ENCODE data around the gene PTPRF.

The PTPRF gene

GRCh38 chr1:43537423-43538142, 6.9 kb downstream of the PTPRF start:
- no peak overlapping the region for H3K4me3 ChIP-seq (ENCODE audit: low read length)
- no peak for TF ChIP-seq ZNF274 (IDR thresholded peaks at IDR 0.05; ENCODE audit: low read depth, low read length)

GRCh38 chr1:43538143-43538487, 7.4 kb downstream of the PTPRF start:
- no peak overlapping the region for H3K4me3 ChIP-seq (ENCODE audit: low read length)
- TF ChIP-seq ZNF274 (IDR thresholded peaks at IDR 0.05; ENCODE audit: low read depth, low read length): no peak

- TF ChIP-seq ZNF274 (IDR thresholded peaks at IDR 0.05; ENCODE audit: low read depth, low read length): no peak
- no peak overlapping the region for H3K4me3 ChIP-seq (ENCODE audit: low read length)
Measured at GRCh38 chr1:43538969-43539368, 8.3 kb downstream of the PTPRF start.

- no peak for TF ChIP-seq ZNF274 (IDR thresholded peaks at IDR 0.05; ENCODE audit: low read depth, low read length)
- H3K4me3 ChIP-seq (ENCODE audit: low read length): no peak overlapping the region
Measured at GRCh38 chr1:43539726-43540434, 9.2 kb downstream of the PTPRF start.

GRCh38 chr1:43540653-43541071, 10.0 kb downstream of the PTPRF start:
- TF ChIP-seq ZNF274 (IDR thresholded peaks at IDR 0.05; ENCODE audit: low read depth, low read length): no peak
- H3K4me3 ChIP-seq (ENCODE audit: low read length): no peak overlapping the region

- no peak overlapping the region for H3K4me3 ChIP-seq (ENCODE audit: low read length)
- TF ChIP-seq ZNF274 (IDR thresholded peaks at IDR 0.05; ENCODE audit: low read depth, low read length): no peak
Measured at GRCh38 chr1:43541141-43541540, 10.5 kb downstream of the PTPRF start.

GRCh38 chr1:43541721-43542401, 11.2 kb downstream of the PTPRF start:
- no peak for TF ChIP-seq ZNF274 (IDR thresholded peaks at IDR 0.05; ENCODE audit: low read depth, low read length)
- no peak overlapping the region for H3K4me3 ChIP-seq (ENCODE audit: low read length)

- H3K4me3 ChIP-seq (ENCODE audit: low read length): no peak overlapping the region
- TF ChIP-seq ZNF274 (IDR thresholded peaks at IDR 0.05; ENCODE audit: low read depth, low read length): no peak
Measured at GRCh38 chr1:43542527-43543458, 12.1 kb downstream of the PTPRF start.

- no peak for TF ChIP-seq ZNF274 (IDR thresholded peaks at IDR 0.05; ENCODE audit: low read depth, low read length)
- no peak overlapping the region for H3K4me3 ChIP-seq (ENCODE audit: low read length)
Measured at GRCh38 chr1:43543567-43543966, 12.9 kb downstream of the PTPRF start.

GRCh38 chr1:43545339-43545694, 14.6 kb downstream of the PTPRF start:
- no peak overlapping the region for H3K4me3 ChIP-seq (ENCODE audit: low read length)
- no peak for TF ChIP-seq ZNF274 (IDR thresholded peaks at IDR 0.05; ENCODE audit: low read depth, low read length)

- H3K4me3 ChIP-seq (ENCODE audit: low read length): no peak overlapping the region
- no peak for TF ChIP-seq ZNF274 (IDR thresholded peaks at IDR 0.05; ENCODE audit: low read depth, low read length)
Measured at GRCh38 chr1:43545695-43546387, 15.2 kb downstream of the PTPRF start.

- TF ChIP-seq ZNF274 (IDR thresholded peaks at IDR 0.05; ENCODE audit: low read depth, low read length): no peak
- H3K4me3 ChIP-seq (ENCODE audit: low read length): no peak overlapping the region
Measured at GRCh38 chr1:43546388-43547100, 15.9 kb downstream of the PTPRF start.

GRCh38 chr1:43547538-43548072, 16.9 kb downstream of the PTPRF start:
- no peak for TF ChIP-seq ZNF274 (IDR thresholded peaks at IDR 0.05; ENCODE audit: low read depth, low read length)
- H3K4me3 ChIP-seq (ENCODE audit: low read length): no peak overlapping the region
